ENCODE measurements around the gene FTSJ1.
"Not testable (repeated sequence)": the region's sequence is repeated elsewhere in the genome, so short reads cannot be mapped to it uniquely, and the experiment has no call there.

Gene FTSJ1

GRCh38 chrX:48475774-48476577 lies at the start of gene FTSJ1:
Gene FTSJ1, plus strand, starts transcription at chrX:48476199. Its CDS starts 1,849 bp downstream, at chrX:48478048.
- DNase-seq (ENCODE audit: low read depth, low spot score): peak; percentile 75
- no peak for TF ChIP-seq CTCF (IDR thresholded peaks at IDR 0.05; ENCODE audit: insufficient read depth, low read length, missing control alignments)
- POLR2A ChIA-PET: interaction anchor here (1.0 kb wide), 2 partner anchors 10 to 56 kb away, joined by 3 read pairs; no protein-coding TSS in a partner anchor
- CTCF ChIA-PET: no interaction called here
- H3K4me3 ChIP-seq (ENCODE audit: low read depth, low read length): peak within 1 kb of the TSS; percentile 76

- H3K4me3 ChIP-seq (ENCODE audit: low read depth, low read length); POLR2A ChIA-PET; DNase-seq (ENCODE audit: low read depth, low spot score); CTCF ChIA-PET: not testable (repeated sequence)
Observed at GRCh38 chrX:48427027-48427716, 48.8 kb upstream of the FTSJ1 start.

- CTCF ChIA-PET; POLR2A ChIA-PET; H3K4me3 ChIP-seq (ENCODE audit: low read depth, low read length); DNase-seq (ENCODE audit: low read depth, low spot score): not testable (repeated sequence)
Observed at GRCh38 chrX:48429606-48430005, 46.4 kb upstream of the FTSJ1 start.

GRCh38 chrX:48430166-48430565 lies 45.8 kb upstream of the FTSJ1 start:
- DNase-seq (ENCODE audit: low read depth, low spot score); H3K4me3 ChIP-seq (ENCODE audit: low read depth, low read length); POLR2A ChIA-PET; CTCF ChIA-PET: not testable (repeated sequence)

GRCh38 chrX:48433713-48434112 lies 42.3 kb upstream of the FTSJ1 start:
- CTCF ChIA-PET; POLR2A ChIA-PET; H3K4me3 ChIP-seq (ENCODE audit: low read depth, low read length); DNase-seq (ENCODE audit: low read depth, low spot score): not testable (repeated sequence)

GRCh38 chrX:48447201-48447600 lies 28.8 kb upstream of the FTSJ1 start:
- POLR2A ChIA-PET; CTCF ChIA-PET; DNase-seq (ENCODE audit: low read depth, low spot score): not testable (repeated sequence)

GRCh38 chrX:48450076-48450475 lies 25.9 kb upstream of the FTSJ1 start:
- DNase-seq (ENCODE audit: low read depth, low spot score): no peak
- CTCF ChIA-PET: no interaction called here
- POLR2A ChIA-PET: no interaction called here
- TF ChIP-seq CTCF (IDR thresholded peaks at IDR 0.05; ENCODE audit: insufficient read depth, low read length, missing control alignments): no peak
- no peak overlapping the region for H3K4me3 ChIP-seq (ENCODE audit: low read depth, low read length)

More at GRCh38 chrX:48447201-48447600, 28.8 kb upstream of the FTSJ1 start:
- H3K4me3 ChIP-seq (ENCODE audit: low read depth, low read length): not testable (repeated sequence)

GRCh38 chrX:48451708-48452107 lies 24.3 kb upstream of the FTSJ1 start:
- TF ChIP-seq CTCF (IDR thresholded peaks at IDR 0.05; ENCODE audit: insufficient read depth, low read length, missing control alignments): no peak
- no peak for DNase-seq (ENCODE audit: low read depth, low spot score)
- ChIA-PET CTCF (no interaction called here), POLR2A (no interaction called here)
- H3K4me3 ChIP-seq (ENCODE audit: low read depth, low read length): no peak overlapping the region
